Spleen (tissue), 7 donors: ENCODE results near the gene DPT.

ENCODE experiments used
- CTCF ChIP-seq, 11 experiments: fragments of 200-600 bp in 7 of 11; fragments of 450-650 bp in 4 of 11; sonication (generic) in 4 of 11; IDR thresholded peaks in 8 of 11; conservative IDR thresholded peaks in 3 of 11; 1 replicate in 7 of 11; 2 replicates in 4 of 11; pipeline versions ENCODE4 v1.4.0 to v1.8.0; 2016 to 2021; ENCODE audit warnings: antibody characterized with exemption in 11 of 11, inconsistent platforms in 4 of 11, mild to moderate bottlenecking in 1 of 11
- POLR2A ChIP-seq, 3 donors: fragments of 450-650 bp; IDR thresholded peaks; one replicate each; pipeline ENCODE4 v1.5.1; 2017; ENCODE audit warnings: antibody characterized with exemption in 3 of 3, mild to moderate bottlenecking in 1 of 3
- POLR2AphosphoS5 ChIP-seq, 3 donors: sonication (generic); formaldehyde crosslinking; IDR thresholded peaks; one replicate each; pipeline ENCODE4 v1.5.1; 2017; ENCODE audit warnings: antibody characterized with exemption in 3 of 3
- donor health status: DM: no; HTN: no; CAD: no; lungs with moderate emphysema.
- donor health status: DM: no; HTN: no; CAD: no.
- donor health status: DM: no; HTN: no; CAD: no.

DNA sequence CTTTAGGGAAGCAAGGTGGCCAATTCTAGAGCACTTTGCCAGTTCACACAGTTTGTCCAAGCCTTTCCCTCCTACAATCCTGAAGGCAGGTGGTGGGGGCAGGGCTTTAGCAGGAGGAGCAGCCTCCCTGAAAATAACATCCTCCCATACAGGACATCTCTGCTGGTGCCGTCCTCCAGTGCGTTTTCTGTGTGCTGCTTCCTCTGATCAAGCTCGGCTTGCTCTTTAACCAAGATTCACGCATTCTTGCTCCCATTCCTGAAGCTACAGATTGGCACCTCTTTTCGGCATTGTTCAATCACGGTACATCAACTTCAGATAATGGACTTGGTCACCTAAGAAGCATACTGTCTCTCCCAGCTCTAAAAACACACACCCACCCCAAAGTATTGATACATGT is 7.5 kb upstream of the DPT start:
- TF ChIP-seq CTCF (IDR thresholded peaks at IDR 0.05 in 8 of 11, conservative IDR thresholded peaks at IDR 0.05 in 3 of 11), result no peak
- no peak for TF ChIP-seq POLR2AphosphoS5 (IDR thresholded peaks at IDR 0.05)
- TF ChIP-seq POLR2A (IDR thresholded peaks at IDR 0.05), result no peak
